ENCODE results near the gene PRKG2. TPM values are rescaled to one million over a fixed set of nuclear protein-coding genes. Genes with fewer than 3 reads are reported as not detected.

Gene PRKG2
- total RNA-seq, 2 experiments from 2014 or later, result 0.15 to 0.25 TPM

DNA sequence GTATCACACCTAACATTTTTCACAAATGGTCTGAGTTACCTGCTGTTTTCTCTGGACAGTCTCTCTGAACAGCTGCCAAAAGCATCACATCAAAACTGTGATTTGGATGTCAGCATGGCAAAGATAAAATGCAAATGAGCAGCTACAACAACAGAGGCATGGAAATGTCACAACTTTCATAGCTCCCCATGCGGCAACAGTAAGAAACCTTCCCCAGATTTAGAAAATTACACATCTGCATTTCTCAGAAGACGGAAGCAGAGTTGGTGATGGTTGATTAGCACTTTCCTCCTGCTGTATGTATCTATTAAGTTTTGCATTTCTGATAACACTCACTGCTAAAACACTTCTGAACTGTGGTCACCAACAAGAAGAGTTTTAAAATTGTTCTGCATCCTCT is 9.7 kb downstream of the PRKG2 start:
- Mint-ChIP-seq H3K36me3 (ENCODE audit: low read depth) (no peaks in the 10 kb centered on the region), H3K27ac (no peak overlapping the region), H3K4me1 (no peaks in the 10 kb centered on the region), H3K27me3 (peaks cover 12% of the 10 kb centered on the region), H3K4me3 (no peak overlapping the region), H3K9me3 (no peaks in the 10 kb centered on the region)
- DNase-seq, result no peak
- POLR2A ChIA-PET, result interaction anchor here (0.6 kb wide), 1 partner anchor 559 kb away, joined by 5 read pairs; no protein-coding TSS in a partner anchor
- CTCF ChIA-PET, result interaction anchor here (0.6 kb wide), 1 partner anchor 8 kb away, joined by 3 read pairs; no protein-coding TSS in a partner anchor

DNA sequence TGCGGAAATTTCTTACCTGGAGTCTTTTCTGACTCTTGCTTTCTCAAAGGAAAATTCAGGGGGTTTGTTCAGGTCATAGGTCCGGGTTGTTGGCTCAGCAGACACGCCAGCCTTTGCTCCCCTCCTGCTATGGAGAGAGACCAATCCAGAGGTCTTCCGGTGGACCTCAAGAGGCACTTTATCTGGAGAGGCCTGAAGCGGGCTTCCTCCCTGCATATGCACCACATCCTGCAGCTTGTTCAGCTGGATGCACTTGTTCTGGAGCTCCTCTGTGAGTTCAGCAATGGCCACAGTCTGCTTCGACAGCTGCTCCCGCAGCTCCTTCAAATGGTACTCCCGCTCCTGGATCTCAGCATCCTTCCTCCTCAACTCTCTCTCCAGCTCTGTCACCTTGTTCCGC is 10.5 kb downstream of the PRKG2 start:
- Mint-ChIP-seq H3K36me3 (ENCODE audit: low read depth) (no peaks in the 10 kb centered on the region), H3K4me1 (no peaks in the 10 kb centered on the region), H3K4me3 (no peak overlapping the region), H3K27me3 (peaks cover 8% of the 10 kb centered on the region), H3K9me3 (no peaks in the 10 kb centered on the region), H3K27ac (no peak overlapping the region)
- CTCF ChIA-PET, result no interaction called here
- POLR2A ChIA-PET, result no interaction called here
- no peak for DNase-seq

DNA sequence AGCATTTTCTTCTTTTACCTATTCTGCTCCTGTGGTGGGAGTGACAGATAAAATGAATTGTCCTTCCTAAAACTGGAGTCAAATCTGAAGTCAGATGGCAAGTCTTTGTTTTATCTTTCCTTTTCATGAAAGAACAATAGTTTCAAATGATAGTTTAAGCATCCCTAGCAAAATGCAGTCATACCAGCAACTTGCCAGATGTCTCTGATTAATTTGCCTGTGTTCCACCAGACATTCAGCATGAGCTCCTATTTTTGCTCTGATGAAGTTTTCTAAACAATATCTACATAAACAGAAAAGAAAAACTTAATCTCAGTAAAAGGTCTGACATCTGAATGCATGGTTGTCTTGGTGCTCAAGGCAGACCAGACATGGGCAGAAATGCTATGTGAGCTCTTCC is 15.2 kb downstream of the PRKG2 start:
- POLR2A ChIA-PET, result no interaction called here
- no peak overlapping the region for H3K27ac Mint-ChIP-seq
- H3K27me3 Mint-ChIP-seq, result peaks cover 5% of the 10 kb centered on the region
- H3K36me3 Mint-ChIP-seq (ENCODE audit: low read depth), result no peaks in the 10 kb centered on the region
- H3K4me3 Mint-ChIP-seq, result no peak overlapping the region
- CTCF ChIA-PET, result no interaction called here
- DNase-seq, result no peak
- H3K4me1 Mint-ChIP-seq, result no peaks in the 10 kb centered on the region
- no peaks in the 10 kb centered on the region for H3K9me3 Mint-ChIP-seq

DNA sequence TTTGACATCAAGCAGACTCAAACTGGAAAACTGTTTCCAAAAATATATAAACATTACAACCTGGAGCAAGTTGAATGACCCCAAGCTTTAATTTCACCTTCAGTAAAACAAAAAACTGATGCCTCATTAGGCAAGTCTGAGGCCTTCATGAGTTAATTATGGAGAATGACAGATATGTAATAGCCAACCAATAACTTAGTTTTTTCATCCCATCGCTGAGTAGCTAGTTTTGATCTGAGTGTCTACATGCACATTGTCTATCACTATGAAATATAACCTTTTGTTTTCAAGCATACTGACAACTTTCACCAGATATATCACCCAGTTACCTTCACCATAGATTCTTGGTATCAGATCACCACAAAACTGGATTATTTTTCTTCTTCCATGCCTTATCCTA is 16.4 kb downstream of the PRKG2 start:
- no peak overlapping the region for H3K4me3 Mint-ChIP-seq
- ChIA-PET CTCF (no interaction called here), POLR2A (no interaction called here)
- no peak overlapping the region for H3K27ac Mint-ChIP-seq
- no peaks in the 10 kb centered on the region for H3K9me3 Mint-ChIP-seq
- peaks cover 2% of the 10 kb centered on the region for H3K27me3 Mint-ChIP-seq
- no peaks in the 10 kb centered on the region for H3K4me1 Mint-ChIP-seq
- H3K36me3 Mint-ChIP-seq (ENCODE audit: low read depth), result no peaks in the 10 kb centered on the region
- no peak for DNase-seq

DNA sequence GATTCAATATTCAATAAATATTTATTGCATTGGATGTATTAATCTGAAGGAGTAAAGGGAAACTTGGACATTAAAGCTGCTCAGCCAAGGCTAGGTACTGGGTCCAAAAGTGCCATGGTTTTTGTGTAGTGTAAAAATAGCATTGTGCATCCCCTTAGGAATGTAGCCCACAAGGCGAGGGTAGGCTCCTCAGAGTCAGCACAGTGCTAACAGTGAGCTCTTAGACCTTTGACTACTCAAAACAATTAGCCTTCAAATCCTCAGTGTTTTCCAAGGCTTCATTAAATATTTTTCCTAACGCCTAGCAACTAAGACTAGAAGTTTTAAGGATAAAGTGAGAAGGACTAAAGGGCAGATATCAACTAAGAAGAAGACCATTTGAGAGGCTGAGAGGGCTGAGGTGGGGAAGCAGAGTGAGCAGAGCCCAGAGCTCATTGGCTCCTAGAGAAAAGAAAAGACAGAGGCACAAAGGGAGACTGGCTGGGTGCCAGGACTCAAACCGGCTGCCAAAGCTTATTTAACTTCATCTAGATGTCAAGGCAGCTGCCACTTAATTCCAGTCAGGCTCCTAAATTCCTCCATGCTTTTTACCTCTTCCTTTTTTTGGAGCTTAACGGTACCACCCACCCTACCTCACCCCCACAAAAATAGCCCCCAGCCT is 17.0 kb downstream of the PRKG2 start:
- Mint-ChIP-seq H3K4me3 (no peak overlapping the region), H3K9me3 (no peaks in the 10 kb centered on the region), H3K4me1 (no peaks in the 10 kb centered on the region), H3K36me3 (ENCODE audit: low read depth) (no peaks in the 10 kb centered on the region), H3K27me3 (peaks cover 2% of the 10 kb centered on the region), H3K27ac (no peak overlapping the region)
- DNase-seq, result no peak
- POLR2A ChIA-PET, result no interaction called here
- CTCF ChIA-PET, result no interaction called here

DNA sequence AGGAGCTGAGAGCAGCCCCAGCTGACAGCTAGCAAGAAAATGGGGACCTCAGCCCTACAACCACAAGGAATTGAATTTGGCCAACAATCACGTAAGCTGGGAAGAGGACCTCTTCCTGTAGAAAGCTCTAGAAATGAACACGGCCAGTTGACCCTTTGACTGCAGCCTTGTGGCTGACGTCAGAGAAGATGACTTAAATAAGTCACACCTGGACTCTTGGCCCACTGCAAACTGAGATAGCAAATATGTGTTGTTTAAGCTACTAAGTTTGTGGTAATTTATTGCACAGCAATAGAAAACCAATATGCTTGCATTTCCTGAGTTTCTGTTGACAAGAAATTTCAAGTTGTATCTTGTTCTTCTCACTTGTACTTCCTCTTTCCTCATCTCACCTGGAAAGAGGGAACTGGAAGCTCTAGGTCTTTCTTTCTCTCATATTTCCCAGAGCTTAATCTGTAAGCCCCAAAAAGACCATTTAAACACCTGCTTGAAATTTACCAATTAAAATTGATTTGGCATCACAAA is 18.8 kb downstream of the PRKG2 start:
- H3K9me3 Mint-ChIP-seq, result no peaks in the 10 kb centered on the region
- H3K4me3 Mint-ChIP-seq, result no peak overlapping the region
- H3K36me3 Mint-ChIP-seq (ENCODE audit: low read depth), result no peaks in the 10 kb centered on the region
- ChIA-PET POLR2A (no interaction called here), CTCF (no interaction called here)
- H3K4me1 Mint-ChIP-seq, result no peaks in the 10 kb centered on the region
- H3K27ac Mint-ChIP-seq, result no peak overlapping the region
- DNase-seq, result no peak
- peaks cover 2% of the 10 kb centered on the region for H3K27me3 Mint-ChIP-seq

DNA sequence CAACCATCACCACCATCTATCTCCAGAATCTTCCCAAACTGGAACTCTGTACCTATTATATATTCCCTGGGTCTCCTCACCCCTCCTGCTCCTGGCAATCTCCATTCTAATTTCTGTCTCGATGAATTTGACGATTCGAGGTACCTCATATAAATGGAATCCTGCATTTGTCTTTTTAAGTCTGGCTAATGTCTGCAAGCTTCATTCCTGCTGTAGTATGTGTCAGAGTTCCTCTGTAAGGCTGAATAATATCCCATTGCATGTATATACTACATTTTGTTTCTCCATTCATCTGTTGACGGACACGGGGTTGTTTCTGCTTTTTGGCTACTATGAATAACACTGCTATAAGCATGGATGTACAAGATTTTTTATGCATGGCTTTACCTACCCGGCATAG is 19.5 kb downstream of the PRKG2 start:
- no peak overlapping the region for H3K27ac Mint-ChIP-seq
- DNase-seq, result no peak
- no peaks in the 10 kb centered on the region for H3K36me3 Mint-ChIP-seq (ENCODE audit: low read depth)
- H3K9me3 Mint-ChIP-seq, result no peaks in the 10 kb centered on the region
- POLR2A ChIA-PET, result no interaction called here
- H3K4me3 Mint-ChIP-seq, result no peak overlapping the region
- peaks cover 2% of the 10 kb centered on the region for H3K27me3 Mint-ChIP-seq
- no peaks in the 10 kb centered on the region for H3K4me1 Mint-ChIP-seq
- CTCF ChIA-PET, result interaction anchor here (0.7 kb wide), 1 partner anchor 487 kb away, joined by 3 read pairs; no protein-coding TSS in a partner anchor

DNA sequence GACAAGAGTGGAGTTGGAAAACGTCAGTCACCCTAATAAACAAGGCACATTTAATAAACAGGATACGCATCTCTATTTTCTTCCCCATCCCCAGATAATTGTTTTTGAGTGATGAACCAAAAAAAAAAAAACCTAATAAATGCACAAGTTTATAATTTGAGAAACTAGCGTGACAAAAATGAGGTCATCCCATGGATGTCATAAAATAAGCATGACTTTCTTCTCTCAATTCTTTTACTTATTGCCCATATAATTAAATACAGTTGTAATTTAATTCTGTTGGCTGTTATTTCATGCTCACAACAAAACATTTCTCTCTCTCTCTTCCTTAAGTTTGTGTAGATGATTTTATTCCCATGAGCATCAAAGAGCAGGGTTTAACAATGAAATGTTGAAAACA is 20.7 kb downstream of the PRKG2 start:
- POLR2A ChIA-PET, result no interaction called here
- H3K27ac Mint-ChIP-seq, result no peak overlapping the region
- CTCF ChIA-PET, result no interaction called here
- H3K36me3 Mint-ChIP-seq (ENCODE audit: low read depth), result no peaks in the 10 kb centered on the region
- no peaks in the 10 kb centered on the region for H3K4me1 Mint-ChIP-seq
- no peak for DNase-seq
- peaks cover 2% of the 10 kb centered on the region for H3K27me3 Mint-ChIP-seq
- H3K9me3 Mint-ChIP-seq, result no peaks in the 10 kb centered on the region
- H3K4me3 Mint-ChIP-seq, result no peak overlapping the region

DNA sequence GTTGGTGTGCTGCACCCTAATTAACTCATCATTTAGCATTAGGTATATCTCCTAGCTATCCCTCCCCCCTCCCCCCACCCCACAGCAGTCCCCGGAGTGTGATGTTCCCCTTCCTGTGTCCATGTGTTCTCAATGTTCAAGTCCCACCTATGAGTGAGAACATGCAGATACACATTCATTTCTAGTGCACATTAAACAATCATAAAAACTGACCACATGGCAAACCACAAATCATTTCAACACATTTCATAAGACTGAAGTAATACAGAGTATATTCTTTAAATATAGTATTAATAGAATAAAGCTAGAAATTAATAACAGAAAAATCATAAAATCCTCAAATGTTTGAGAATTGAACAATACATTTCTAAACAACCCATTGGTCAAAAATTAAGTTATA is 34.1 kb downstream of the PRKG2 start:
- H3K4me3 Mint-ChIP-seq, result no peak overlapping the region
- H3K4me1 Mint-ChIP-seq, result no peaks in the 10 kb centered on the region
- no peaks in the 10 kb centered on the region for H3K27me3 Mint-ChIP-seq
- no peak overlapping the region for H3K27ac Mint-ChIP-seq
- no peaks in the 10 kb centered on the region for H3K36me3 Mint-ChIP-seq (ENCODE audit: low read depth)
- POLR2A ChIA-PET, result no interaction called here
- CTCF ChIA-PET, result no interaction called here
- no peaks in the 10 kb centered on the region for H3K9me3 Mint-ChIP-seq
- DNase-seq, result no peak

DNA sequence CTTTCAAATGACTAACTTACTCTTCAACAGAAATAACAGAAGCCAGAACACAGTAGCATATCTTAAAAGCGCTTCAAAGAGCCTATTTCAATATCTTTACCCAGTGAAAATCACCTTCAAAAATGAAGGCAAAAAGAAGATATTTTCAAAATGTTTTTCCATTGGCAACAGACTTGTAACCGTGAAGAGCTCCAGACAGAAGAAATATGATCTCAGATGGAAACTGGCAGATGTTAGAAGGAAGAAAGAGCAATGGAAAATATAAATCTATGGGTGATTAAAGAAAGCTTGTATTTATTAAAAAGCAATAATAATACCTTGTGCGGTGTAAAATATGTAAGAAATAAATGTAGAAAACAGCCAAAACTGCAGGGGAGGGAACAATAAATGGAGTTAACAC is 35.7 kb downstream of the PRKG2 start:
- no peaks in the 10 kb centered on the region for H3K4me1 Mint-ChIP-seq
- H3K27me3 Mint-ChIP-seq, result peaks cover 2% of the 10 kb centered on the region
- ChIA-PET CTCF (no interaction called here), POLR2A (no interaction called here)
- H3K27ac Mint-ChIP-seq, result no peak overlapping the region
- H3K4me3 Mint-ChIP-seq, result no peak overlapping the region
- DNase-seq, result no peak
- no peaks in the 10 kb centered on the region for H3K9me3 Mint-ChIP-seq
- H3K36me3 Mint-ChIP-seq (ENCODE audit: low read depth), result no peaks in the 10 kb centered on the region

DNA sequence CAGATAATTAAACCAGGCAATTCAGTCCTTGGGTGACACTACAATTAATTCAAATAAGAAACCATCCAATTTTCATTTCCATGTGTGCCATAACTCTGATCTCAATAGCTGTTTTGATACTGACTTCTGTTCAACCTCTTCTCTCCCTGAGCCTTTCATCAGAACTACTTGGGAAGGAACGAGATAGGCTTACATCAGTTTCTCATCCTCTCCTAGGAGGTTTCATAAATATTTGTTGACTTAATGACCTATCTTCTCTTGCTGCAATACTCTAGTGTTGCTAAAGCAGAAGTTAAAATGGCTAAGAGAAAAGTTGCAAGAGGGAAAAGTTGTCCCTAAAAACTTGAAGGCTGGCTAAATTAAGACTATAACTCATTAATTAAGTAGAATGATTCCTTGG is 41.8 kb downstream of the PRKG2 start:
- no peak for DNase-seq
- peaks cover 2% of the 10 kb centered on the region for H3K27me3 Mint-ChIP-seq
- H3K27ac Mint-ChIP-seq, result no peak overlapping the region
- no peaks in the 10 kb centered on the region for H3K9me3 Mint-ChIP-seq
- no peaks in the 10 kb centered on the region for H3K4me1 Mint-ChIP-seq
- no peak overlapping the region for H3K4me3 Mint-ChIP-seq
- POLR2A ChIA-PET, result no interaction called here
- CTCF ChIA-PET, result no interaction called here
- H3K36me3 Mint-ChIP-seq (ENCODE audit: low read depth), result no peaks in the 10 kb centered on the region

DNA sequence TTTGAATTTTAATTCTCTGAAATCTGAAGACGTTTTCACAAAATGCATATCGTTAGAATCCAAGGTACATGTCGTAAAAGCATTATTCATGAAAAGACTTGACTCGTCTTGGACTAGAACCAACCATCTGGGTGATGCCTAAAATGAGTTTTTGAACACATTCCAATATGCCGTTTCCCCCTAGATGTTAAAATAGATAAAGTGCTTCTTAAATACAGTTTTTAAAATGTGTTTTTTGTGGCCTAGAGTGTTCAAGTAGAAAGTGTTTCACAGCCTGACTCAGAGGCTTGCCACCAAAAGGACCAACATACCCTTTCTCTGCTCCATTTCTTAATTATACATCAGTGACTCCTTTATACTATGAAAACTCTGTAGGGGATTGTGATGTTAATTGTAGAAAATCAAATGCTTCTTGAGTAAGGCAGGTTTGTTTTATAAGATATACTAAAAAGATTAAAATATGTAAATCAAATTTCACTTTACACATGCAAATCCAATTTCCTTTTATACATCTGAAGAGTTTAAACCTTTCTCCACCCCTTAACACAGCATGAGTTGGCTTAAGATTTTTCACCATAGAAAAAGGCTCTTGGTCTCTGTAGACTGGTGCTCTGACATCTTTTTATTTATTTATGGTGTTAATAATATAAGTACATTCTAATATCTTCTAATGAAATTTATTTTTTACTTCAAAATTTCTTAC is 48.4 kb downstream of the PRKG2 start:
- H3K36me3 Mint-ChIP-seq (ENCODE audit: low read depth), result no peaks in the 10 kb centered on the region
- no peak for DNase-seq
- no peak overlapping the region for H3K4me3 Mint-ChIP-seq
- CTCF ChIA-PET, result no interaction called here
- H3K27me3 Mint-ChIP-seq, result no peaks in the 10 kb centered on the region
- no peaks in the 10 kb centered on the region for H3K4me1 Mint-ChIP-seq
- no peak overlapping the region for H3K27ac Mint-ChIP-seq
- POLR2A ChIA-PET, result no interaction called here
- H3K9me3 Mint-ChIP-seq, result no peaks in the 10 kb centered on the region

DNA sequence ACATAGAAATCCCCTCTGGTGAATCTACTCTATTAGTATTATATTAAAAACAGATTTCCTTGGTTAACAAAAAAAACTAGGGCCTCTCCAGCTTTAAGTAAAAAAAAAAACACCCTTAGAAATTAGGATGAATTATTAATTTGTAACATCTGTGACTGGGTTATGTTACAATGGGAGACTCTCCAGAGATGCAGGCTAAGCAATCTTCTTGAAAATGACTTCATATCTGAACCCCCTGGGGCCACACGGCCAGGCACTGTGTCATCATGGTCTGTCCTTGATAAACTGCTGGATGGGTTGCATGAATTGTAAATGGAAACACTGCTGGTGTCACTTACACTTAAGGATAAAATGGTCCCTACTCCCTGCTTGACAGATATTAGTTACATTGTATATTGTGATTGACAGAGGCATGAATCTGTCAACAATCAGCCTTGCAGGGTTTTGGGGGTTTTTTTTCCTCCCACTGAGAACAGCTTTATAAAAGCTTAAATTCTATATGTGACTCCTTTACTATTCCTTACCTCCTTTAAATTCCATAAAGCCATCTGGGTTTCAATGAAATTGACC is 49.1 kb downstream of the PRKG2 start:
- CTCF ChIA-PET, result no interaction called here
- H3K27me3 Mint-ChIP-seq, result no peaks in the 10 kb centered on the region

More for the DNA sequence above, 49.1 kb downstream of the PRKG2 start:
- no peak for DNase-seq
- POLR2A ChIA-PET, result no interaction called here
- Mint-ChIP-seq H3K4me3 (no peak overlapping the region), H3K27ac (no peak overlapping the region), H3K9me3 (no peaks in the 10 kb centered on the region), H3K4me1 (no peaks in the 10 kb centered on the region), H3K36me3 (ENCODE audit: low read depth) (no peaks in the 10 kb centered on the region)
